Stomach (tissue), 4 donors: ENCODE data around the gene VEPH1.

Experiments used
- CTCF ChIP-seq, 7 experiments: fragments of 450-650 bp in 4 of 7; fragments of 200-600 bp in 3 of 7; sonication (generic) in 3 of 7; IDR thresholded peaks; one replicate each; pipeline ENCODE4 v1.5.1; 2016 to 2019; ENCODE audit warnings: antibody characterized with exemption in 7 of 7, control low read depth in 2 of 7, mild to moderate bottlenecking in 1 of 7
- EP300 ChIP-seq: sonication (generic); formaldehyde crosslinking; IDR thresholded peaks from one replicate; pipeline ENCODE4 v1.6.1; 2017; ENCODE audit warnings: antibody characterized with exemption
- POLR2AphosphoS5 ChIP-seq, 3 donors: sonication (generic); formaldehyde crosslinking; IDR thresholded peaks; one replicate each; pipeline ENCODE4 v1.6.1; 2016; ENCODE audit warnings: antibody characterized with exemption in 3 of 3

- TF ChIP-seq POLR2AphosphoS5 (IDR thresholded peaks at IDR 0.05), result no peak
- TF ChIP-seq CTCF (IDR thresholded peaks at IDR 0.05), result peak in 4 of 7 experiments; percentile 55 to 78 (median 63)
- TF ChIP-seq EP300, result no peak
These were observed 29.5 kb upstream of the VEPH1 start for GRCh38 chr3:157532529-157533297.
